SK-MEL-5 (cell line): ENCODE measurements around the gene GOLGA1. TPM values are rescaled to one million over a fixed set of nuclear protein-coding genes. Genes with fewer than 3 reads are reported as not detected.

Experiments
- DNase-seq: peaks from one replicate; pipeline ENCODE4 v3.0.0-alpha.2; 2016; ENCODE audit warnings: low read depth, low spot score
- in situ Hi-C: cut with HindIII; loops from 2 replicates; pipeline ENCODE4 v1.10.0; 2016; ENCODE audit warnings: low sequenced_read_pairs, high pct_unique_total_duplicates, low pct_unique_long_range_greater_than_20kb
- total RNA-seq: library from RNA; depleted of rRNA; stranded (reverse); fragments of >200 nt; shearing (Covaris generic); gene quantifications from 2 replicates; pipeline ENCODE4 v1.2.3, GENCODE V29; 2014

The GOLGA1 gene
- total RNA-seq, 1 experiment from 2014 or later: 25.9 TPM

DNA sequence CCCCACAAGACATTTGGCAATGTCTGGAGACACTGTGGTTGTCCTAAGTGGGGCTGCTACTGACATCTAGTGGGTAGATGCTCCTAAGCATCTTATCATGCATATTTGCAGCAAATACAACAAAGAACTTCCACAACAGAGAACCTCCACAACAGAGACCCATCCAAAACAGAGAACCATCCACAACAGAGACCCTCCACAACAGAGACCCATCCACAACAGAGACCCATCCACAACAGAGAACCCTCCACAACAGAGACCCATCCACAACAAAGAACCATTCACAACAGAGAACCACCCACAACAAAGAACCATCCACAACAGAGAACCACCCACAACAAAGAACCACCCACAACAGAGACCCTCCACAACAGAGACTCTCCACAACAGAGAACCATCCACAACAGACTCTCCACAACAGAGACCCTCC, 46.1 kb downstream of the GOLGA1 start:
- peak; percentile 74 for DNase-seq
- in situ Hi-C loops: loop anchor here (25.0 kb wide), 1 partner anchor 132 kb away; the partner anchor contains the start of gene NR6A1

DNA sequence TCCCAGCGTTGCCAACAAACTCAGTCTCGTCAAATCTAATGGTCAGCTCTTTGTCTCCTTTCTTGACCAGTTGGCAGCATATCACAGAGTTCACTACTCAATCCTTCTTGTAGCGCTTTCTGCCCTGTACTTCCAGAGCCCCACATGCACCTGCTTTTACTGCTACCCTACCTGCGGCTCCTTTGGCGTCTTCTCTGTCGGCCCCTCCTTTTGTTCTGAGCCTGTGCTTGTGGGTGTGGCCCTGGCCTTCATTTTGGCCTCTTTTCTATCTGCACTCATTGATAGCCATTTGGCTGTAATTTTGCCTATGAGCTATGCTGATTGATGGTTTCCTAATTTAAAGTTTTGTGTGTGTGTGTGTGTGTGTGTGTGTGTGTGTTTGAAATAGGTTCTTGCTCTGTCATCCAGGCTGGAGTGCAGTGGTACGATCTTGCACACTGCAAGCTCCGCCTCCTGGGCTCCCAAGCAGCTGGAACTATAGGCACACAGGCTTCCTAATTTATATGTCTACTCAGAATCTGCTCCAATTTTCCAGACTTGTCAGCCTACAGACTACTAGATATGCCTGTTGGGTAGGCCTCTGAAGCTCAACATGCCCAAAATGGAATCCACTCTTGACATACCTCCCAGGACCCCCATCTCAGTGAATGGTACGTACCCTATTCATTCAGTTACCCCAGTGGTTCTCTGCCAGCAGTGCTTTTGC, 46.7 kb downstream of the GOLGA1 start:
- no peak for DNase-seq
- in situ Hi-C loops: loop anchor here (25.0 kb wide), 1 partner anchor 132 kb away; the partner anchor contains the start of gene NR6A1

- in situ Hi-C loops: loop anchor here (25.0 kb wide), 1 partner anchor 128 kb away; the partner anchor contains the start of gene NR6A1
- DNase-seq: no peak
Observed at GRCh38 chr9:124890179-124890578, 50.7 kb downstream of the GOLGA1 start.

GRCh38 chr9:124889006-124889405, 51.9 kb downstream of the GOLGA1 start:
- no peak for DNase-seq
- in situ Hi-C loops: loop anchor here (25.0 kb wide), 1 partner anchor 127 kb away; the partner anchor contains the start of gene NR6A1

GRCh38 chr9:124887832-124888231, 53.1 kb downstream of the GOLGA1 start:
- no peak for DNase-seq
- in situ Hi-C loops: loop anchor here (25.0 kb wide), 1 partner anchor 126 kb away; the partner anchor contains the start of gene NR6A1

GRCh38 chr9:124886866-124887492, 53.9 kb downstream of the GOLGA1 start:
- in situ Hi-C loops: loop anchor here (25.0 kb wide), 1 partner anchor 125 kb away; the partner anchor contains the start of gene NR6A1
- DNase-seq: no peak

GRCh38 chr9:124886461-124886860, 54.4 kb downstream of the GOLGA1 start:
- no peak for DNase-seq
- in situ Hi-C loops: loop anchor here (25.0 kb wide), 1 partner anchor 124 kb away; the partner anchor contains the start of gene NR6A1

GRCh38 chr9:124885551-124885950, 55.3 kb downstream of the GOLGA1 start:
- in situ Hi-C loops: loop anchor here (25.0 kb wide), 1 partner anchor 123 kb away; the partner anchor contains the start of gene NR6A1
- no peak for DNase-seq

DNA sequence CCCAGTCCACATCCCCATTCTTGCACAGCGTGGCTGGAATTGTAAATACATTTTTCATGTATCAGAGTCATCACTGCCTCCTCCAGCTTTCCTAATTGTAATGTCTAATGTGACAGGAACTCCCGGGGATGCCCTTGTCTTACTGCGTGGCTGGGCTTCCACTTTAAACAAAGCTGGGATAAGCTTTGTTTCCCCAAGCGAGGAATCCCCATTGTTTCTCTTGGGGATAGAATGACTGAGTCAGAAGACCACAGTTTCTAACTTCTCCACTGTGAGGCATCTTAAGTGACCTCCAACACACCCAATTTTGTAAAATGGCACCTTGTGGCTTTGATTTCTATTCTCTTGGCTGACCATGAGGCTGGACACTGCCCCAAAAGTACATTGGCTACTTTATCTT, 56.5 kb downstream of the GOLGA1 start:
- in situ Hi-C loops: loop anchor here (25.0 kb wide), 1 partner anchor 122 kb away; the partner anchor contains the start of gene NR6A1
- no peak for DNase-seq

- DNase-seq: no peak
- in situ Hi-C loops: loop anchor here (25.0 kb wide), 1 partner anchor 120 kb away; the partner anchor contains the start of gene NR6A1
Observed at GRCh38 chr9:124882231-124882630, 58.7 kb downstream of the GOLGA1 start.

GRCh38 chr9:124881138-124881743, 59.6 kb downstream of the GOLGA1 start:
- in situ Hi-C loops: loop anchor here (25.0 kb wide), 1 partner anchor 119 kb away; the partner anchor contains the start of gene NR6A1
- DNase-seq: no peak

DNA sequence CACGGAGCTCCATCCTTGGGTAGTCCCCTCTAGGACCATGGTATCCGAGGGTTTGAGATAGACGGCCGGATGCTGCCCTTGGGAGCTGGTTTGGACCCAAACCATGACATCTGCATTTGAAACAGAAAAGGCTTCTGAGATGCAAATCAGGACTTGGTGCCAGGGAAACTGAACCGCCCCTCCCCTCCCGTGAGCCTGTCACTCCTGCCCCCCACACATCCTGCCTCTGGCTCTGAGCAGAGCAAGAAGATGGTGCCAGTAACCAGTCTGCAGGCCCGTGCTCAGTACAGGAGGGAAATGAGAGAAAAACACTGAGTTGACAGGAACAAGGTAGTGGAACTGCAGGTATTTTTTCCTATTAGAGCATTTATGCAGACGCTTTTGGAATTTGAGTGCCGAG, 60.4 kb downstream of the GOLGA1 start:
- in situ Hi-C loops: loop anchor here (25.0 kb wide), 1 partner anchor 118 kb away; the partner anchor contains the start of gene NR6A1
- no peak for DNase-seq

DNA sequence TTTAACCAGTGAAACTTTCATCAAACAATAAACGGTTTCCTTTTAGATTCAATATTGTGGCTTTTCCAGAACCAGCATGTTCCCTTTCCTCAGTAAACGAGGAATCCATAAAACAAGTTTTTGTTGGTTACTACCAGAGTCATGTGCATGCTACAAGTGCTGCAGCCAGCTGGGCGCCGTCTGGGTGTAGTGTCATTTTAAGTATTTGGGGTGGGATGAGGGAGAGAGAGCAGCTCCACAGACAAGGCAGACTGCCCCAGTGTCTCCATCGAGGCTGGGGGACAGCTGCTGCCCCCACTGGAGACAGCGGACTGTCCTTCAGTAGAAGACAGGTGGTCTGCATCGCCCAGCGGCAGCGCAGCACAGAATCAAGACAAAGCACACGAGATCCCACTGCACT, 61.7 kb downstream of the GOLGA1 start:
- in situ Hi-C loops: loop anchor here (25.0 kb wide), 1 partner anchor 117 kb away; the partner anchor contains the start of gene NR6A1
- no peak for DNase-seq

DNA sequence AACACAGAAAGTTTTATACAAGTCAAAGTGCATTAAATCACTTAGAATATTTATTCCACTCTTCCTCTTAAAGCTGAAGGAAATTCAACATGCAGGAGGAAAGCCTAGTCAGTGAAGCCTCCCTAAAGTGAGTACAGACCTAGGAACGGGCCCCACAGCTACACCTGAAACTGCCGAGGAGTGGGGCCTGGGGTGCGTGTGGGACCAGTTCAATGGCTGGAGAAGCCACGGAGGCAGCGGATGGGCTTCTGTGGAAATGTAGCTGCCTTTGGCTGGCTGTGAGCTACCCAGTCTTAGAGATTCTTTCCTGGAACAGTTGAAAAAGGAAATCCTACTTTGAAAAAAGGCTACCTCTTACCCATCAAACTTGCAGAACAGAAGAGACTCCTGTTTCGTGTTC, 62.4 kb downstream of the GOLGA1 start:
- in situ Hi-C loops: loop anchor here (25.0 kb wide), 1 partner anchor 116 kb away; the partner anchor contains the start of gene NR6A1

GRCh38 chr9:124878021-124878420, 62.9 kb downstream of the GOLGA1 start:
- in situ Hi-C loops: loop anchor here (25.0 kb wide), 1 partner anchor 116 kb away; the partner anchor contains the start of gene NR6A1
- no peak for DNase-seq

More for the DNA sequence above, 62.4 kb downstream of the GOLGA1 start:
- no peak for DNase-seq

DNA sequence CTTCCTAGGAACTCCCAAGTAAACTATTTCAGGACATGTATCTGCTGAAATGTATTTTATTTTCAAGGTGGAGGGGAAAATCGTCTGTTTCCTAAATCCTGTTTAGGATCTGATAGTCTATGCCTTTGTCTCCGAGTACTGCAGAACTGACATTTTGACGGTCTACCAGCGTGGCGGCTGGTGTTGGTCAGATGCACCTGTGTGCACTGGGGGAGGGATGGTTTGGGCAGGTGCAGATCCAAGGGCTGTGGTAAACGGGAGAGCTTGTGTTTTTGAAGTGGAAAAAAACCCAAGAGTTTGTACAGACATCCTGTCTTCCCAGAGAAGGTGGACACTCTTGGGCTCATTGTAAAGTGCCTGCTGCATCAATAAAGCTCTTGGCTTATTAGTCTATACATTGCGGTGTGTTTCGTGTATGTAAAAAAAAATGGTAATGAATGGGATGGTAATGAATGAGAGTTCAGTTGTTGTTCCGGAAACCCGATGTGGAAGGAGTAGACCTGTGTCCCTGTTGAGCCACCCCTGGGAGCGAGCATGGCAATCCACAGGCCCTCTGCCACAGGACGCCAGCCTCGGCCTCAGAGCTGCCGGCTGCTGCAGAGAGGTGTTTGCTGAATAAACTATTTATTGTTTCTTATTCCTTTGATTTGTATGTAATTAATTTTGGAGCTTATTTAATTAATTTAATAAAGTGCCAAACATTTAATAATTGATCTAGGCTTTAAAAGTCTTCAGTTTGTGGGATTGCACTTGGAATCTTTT, 63.7 kb downstream of the GOLGA1 start:
- in situ Hi-C loops: loop anchor here (25.0 kb wide), 1 partner anchor 115 kb away; the partner anchor contains the start of gene NR6A1

DNA sequence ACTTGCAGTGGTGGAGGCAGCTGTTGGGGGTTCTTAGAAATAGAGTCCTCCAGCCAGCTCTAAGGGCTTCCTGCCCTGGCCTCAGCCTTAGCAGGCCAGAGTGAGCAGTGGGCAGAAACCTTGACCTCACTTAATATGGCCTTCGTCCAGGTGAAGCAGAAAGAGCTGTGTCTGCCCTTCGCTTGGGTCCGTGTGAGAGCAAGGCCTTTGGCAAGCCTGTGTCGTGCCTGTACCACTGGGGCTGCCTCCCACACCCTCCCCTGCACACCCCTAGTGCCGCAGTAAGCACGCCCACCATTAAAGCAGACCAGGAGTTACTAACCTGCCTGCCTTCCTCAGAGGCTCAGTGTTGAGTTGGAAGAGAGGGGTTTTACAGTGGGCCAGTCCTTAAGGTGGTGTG, 65.4 kb downstream of the GOLGA1 start:
- in situ Hi-C loops: loop anchor here (25.0 kb wide), 1 partner anchor 113 kb away; the partner anchor contains the start of gene NR6A1
- DNase-seq: no peak

More for the DNA sequence above, 63.7 kb downstream of the GOLGA1 start:
- DNase-seq: no peak
